ENCODE data around the gene SQOR.

DNA sequence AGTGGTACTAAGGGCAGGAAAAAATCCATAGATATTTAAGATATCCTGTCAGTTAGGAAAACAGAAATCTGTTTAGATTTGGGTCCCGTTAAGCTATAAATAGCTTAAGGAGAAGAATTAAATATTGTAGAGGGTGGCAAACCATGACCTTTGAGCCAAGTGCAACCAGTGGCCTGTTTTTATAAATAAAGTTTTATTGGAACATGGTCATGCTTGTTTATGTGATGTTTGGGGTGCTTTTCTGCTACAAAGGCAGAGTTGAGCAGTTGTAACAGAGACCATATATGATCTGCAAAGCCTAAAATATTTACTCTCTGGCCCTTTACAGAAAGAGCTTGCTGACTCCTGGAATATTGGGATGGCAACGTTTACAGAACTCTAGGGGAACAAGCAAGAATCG lies 66.3 kb downstream of the SQOR start:
- TF ChIP-seq, protein P1, sequence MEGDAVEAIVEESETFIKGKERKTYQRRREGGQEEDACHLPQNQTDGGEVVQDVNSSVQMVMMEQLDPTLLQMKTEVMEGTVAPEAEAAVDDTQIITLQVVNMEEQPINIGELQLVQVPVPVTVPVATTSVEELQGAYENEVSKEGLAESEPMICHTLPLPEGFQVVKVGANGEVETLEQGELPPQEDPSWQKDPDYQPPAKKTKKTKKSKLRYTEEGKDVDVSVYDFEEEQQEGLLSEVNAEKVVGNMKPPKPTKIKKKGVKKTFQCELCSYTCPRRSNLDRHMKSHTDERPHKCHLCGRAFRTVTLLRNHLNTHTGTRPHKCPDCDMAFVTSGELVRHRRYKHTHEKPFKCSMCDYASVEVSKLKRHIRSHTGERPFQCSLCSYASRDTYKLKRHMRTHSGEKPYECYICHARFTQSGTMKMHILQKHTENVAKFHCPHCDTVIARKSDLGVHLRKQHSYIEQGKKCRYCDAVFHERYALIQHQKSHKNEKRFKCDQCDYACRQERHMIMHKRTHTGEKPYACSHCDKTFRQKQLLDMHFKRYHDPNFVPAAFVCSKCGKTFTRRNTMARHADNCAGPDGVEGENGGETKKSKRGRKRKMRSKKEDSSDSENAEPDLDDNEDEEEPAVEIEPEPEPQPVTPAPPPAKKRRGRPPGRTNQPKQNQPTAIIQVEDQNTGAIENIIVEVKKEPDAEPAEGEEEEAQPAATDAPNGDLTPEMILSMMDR (IDR thresholded peaks at IDR 0.05): no peak
- no peak for TF ChIP-seq POLR2A (IDR thresholded peaks at IDR 0.05)
